Gastroesophageal sphincter (tissue), 4 donors: Measurements from ENCODE around the gene CCHCR1. TPM values are rescaled to one million over a fixed set of nuclear protein-coding genes. Genes with fewer than 3 reads are reported as not detected.
A peak's percentile ranks its signal among the peaks of the same experiment; 100 is the strongest.

Source experiments
- ATAC-seq: fragments of 150-250 bp; one replicate; pipeline ENCODE4 v1.9.1; 2016; ENCODE audit warnings: mild to moderate bottlenecking, moderate library complexity
- H3K27ac ChIP-seq, 4 donors: fragments of 200-600 bp; sonication (generic) in 3 of 4; 1 replicate in 3 of 4; 2 replicates in 1 of 4; pipeline ENCODE4 v1.5.1; 2016 to 2019
- H3K27me3 ChIP-seq: fragments of 200-600 bp; sonication (generic); one replicate; pipeline ENCODE4 v1.5.1; 2019
- H3K36me3 ChIP-seq, 2 donors: fragments of 200-600 bp; sonication (generic); one replicate each; pipeline ENCODE4 v1.5.1; 2019; ENCODE audit warnings: control low read depth in 1 of 2
- H3K4me1 ChIP-seq, 3 donors: fragments of 200-600 bp; sonication (generic); 1 replicate in 2 of 3; 2 replicates in 1 of 3; pipeline ENCODE4 v1.5.1; 2016 to 2019; ENCODE audit warnings: control low read depth in 2 of 3
- H3K4me3 ChIP-seq, 2 donors: fragments of 200-600 bp; sonication (generic); one replicate each; pipeline ENCODE4 v1.5.1; 2019; ENCODE audit warnings: mild to moderate bottlenecking in 1 of 2, moderate library complexity in 1 of 2
- H3K9me3 ChIP-seq, 3 donors: fragments of 200-600 bp; sonication (generic); one replicate each; pipeline ENCODE4 v1.5.1; 2017 to 2019; ENCODE audit warnings: control low read depth in 2 of 3
- CTCF ChIP-seq, 4 experiments: fragments of 200-600 bp in 2 of 4; fragments of 450-650 bp in 2 of 4; sonication (generic) in 1 of 4; IDR thresholded peaks; one replicate each; pipeline ENCODE4 v1.5.1; 2017 to 2019; ENCODE audit warnings: antibody characterized with exemption in 4 of 4, mild to moderate bottlenecking in 2 of 4, moderate library complexity in 2 of 4
- EP300 ChIP-seq: sonication (generic); formaldehyde crosslinking; IDR thresholded peaks from one replicate; pipeline ENCODE4 v1.6.1; 2017; ENCODE audit warnings: antibody characterized with exemption, mild to moderate bottlenecking
- POLR2A ChIP-seq, 2 donors: fragments of 450-650 bp; IDR thresholded peaks; one replicate each; pipeline ENCODE4 v1.6.1; 2017; ENCODE audit warnings: antibody characterized with exemption in 2 of 2, mild to moderate bottlenecking in 2 of 2, moderate library complexity in 1 of 2
- POLR2AphosphoS5 ChIP-seq: sonication (generic); formaldehyde crosslinking; IDR thresholded peaks from one replicate; pipeline ENCODE4 v1.6.1; 2017; ENCODE audit warnings: antibody characterized with exemption
- WGBS, 2 donors: methylation state at CpG; one replicate each; pipeline ENCODE4 v1.1.5; 2018; ENCODE audit warnings: low coverage in 1 of 2; 5-methylcytosine and 5-hydroxymethylcytosine counted together
- total RNA-seq, 4 donors: library from RNA; depleted of rRNA; stranded (reverse); fragments of >200 nt; gene quantifications; one replicate each; pipeline ENCODE4 v1.1.0, GENCODE V29; 2016

Gene CCHCR1
- total RNA-seq, 4 donors from 2014 or later: 8.2 to 15.6 (median 11.5) TPM

- Histone ChIP-seq H3K27ac (no peak overlapping the region), H3K9me3 (no peaks in the 10 kb centered on the region), H3K27me3 (no peaks in the 10 kb centered on the region), H3K36me3 (peaks cover 0 to 18% of the 10 kb centered on the region in 2 donors), H3K4me3 (no peak overlapping the region), H3K4me1 (peaks cover 0 to 17% (median 8%) of the 10 kb centered on the region in 3 donors)
- 56 to 96% methylated on average over 1 to 5 of the region's 13 CpGs for WGBS, 2 donors
- no peak for ATAC-seq
- TF ChIP-seq EP300 (no peak), POLR2AphosphoS5 (no peak), POLR2A (IDR thresholded peaks at IDR 0.05) (no peak), CTCF (IDR thresholded peaks at IDR 0.05) (no peak)
These were observed 5.0 kb upstream of the CCHCR1 start for GRCh38 chr6:31162463-31163165.

- 58 to 90% methylated on average over 4 to 6 of the region's 19 CpGs for WGBS, 2 donors
- no peak for ATAC-seq
- Histone ChIP-seq H3K4me1 (peaks cover 0 to 27% (median 14%) of the 10 kb centered on the region in 3 donors), H3K27me3 (no peaks in the 10 kb centered on the region), H3K9me3 (no peaks in the 10 kb centered on the region), H3K27ac (no peak overlapping the region), H3K36me3 (peaks cover 0 to 18% of the 10 kb centered on the region in 2 donors), H3K4me3 (no peak overlapping the region)
- TF ChIP-seq EP300 (no peak), POLR2A (IDR thresholded peaks at IDR 0.05) (no peak), POLR2AphosphoS5 (no peak), CTCF (IDR thresholded peaks at IDR 0.05) (no peak)
These were observed 3.9 kb upstream of the CCHCR1 start for GRCh38 chr6:31161216-31162126.

- H3K27ac ChIP-seq: peak overlapping the region in 3 of 4 donors; percentile 78 to 83 (median 82)
- 4 to 5% methylated on average over 4 to 23 of the region's 35 CpGs for WGBS, 2 donors
- peaks cover 0 to 27% (median 14%) of the 10 kb centered on the region in 3 donors for H3K4me1 ChIP-seq
- peaks cover 0 to 37% of the 10 kb centered on the region in 2 donors for H3K36me3 ChIP-seq
- H3K4me3 ChIP-seq: peak overlapping the region; percentile 45 to 70
- no peak for TF ChIP-seq POLR2A (IDR thresholded peaks at IDR 0.05)
- no peak for TF ChIP-seq EP300
- no peak for TF ChIP-seq POLR2AphosphoS5
- no peak for TF ChIP-seq CTCF (IDR thresholded peaks at IDR 0.05)
- no peak for ATAC-seq
- H3K27me3 ChIP-seq: no peaks in the 10 kb centered on the region
- H3K9me3 ChIP-seq: no peaks in the 10 kb centered on the region
These were observed 1.6 kb upstream of the CCHCR1 start for GRCh38 chr6:31158863-31159855.

- Histone ChIP-seq H3K36me3 (peaks cover 0 to 45% of the 10 kb centered on the region in 2 donors), H3K27ac (peak within 1 kb of the TSS; percentile 36 to 87 (median 82))
- TF ChIP-seq POLR2AphosphoS5 (peak; percentile 48), CTCF (IDR thresholded peaks at IDR 0.05) (no peak), EP300 (no peak), POLR2A (IDR thresholded peaks at IDR 0.05) (no peak)
These were observed 699 bp upstream of the CCHCR1 start, which contains the start of gene TCF19 for GRCh38 chr6:31158140-31158862. TCF19 (plus strand) TSS chr6:31158589; CDS start chr6:31159470, 881 bp downstream.

More at GRCh38 chr6:31158140-31158862, 699 bp upstream of the CCHCR1 start, which contains the start of gene TCF19:
- Histone ChIP-seq H3K4me3 (peak within 1 kb of the TSS; percentile 45 to 70), H3K9me3 (no peaks in the 10 kb centered on the region), H3K4me1 (peaks cover 0 to 27% (median 14%) of the 10 kb centered on the region in 3 donors), H3K27me3 (no peaks in the 10 kb centered on the region)
- WGBS, 2 donors: 0% methylated on average over 12 to 13 of the region's 65 CpGs
- peak; percentile 98 for ATAC-seq
